Activated naive CD4-positive, alpha-beta T cell treated with anti-CD3 and anti-CD28 coated beads, Interleukin-2, amount 50 U/mL, for 24 hours (primary cell): Measurements from ENCODE around the gene GABRG3.

Source experiments
- H3K27ac Mint-ChIP-seq: one replicate; pipeline ENCODE4 v1.8.0; 2021; ENCODE audit warnings: mild to moderate bottlenecking, mixed read lengths
- H3K27me3 Mint-ChIP-seq: one replicate; pipeline ENCODE4 v1.8.0; 2021; ENCODE audit warnings: mixed read lengths
- H3K36me3 Mint-ChIP-seq: one replicate; pipeline ENCODE4 v1.8.0; 2021; ENCODE audit warnings: mixed read lengths
- H3K4me1 Mint-ChIP-seq: one replicate; pipeline ENCODE4 v1.8.0; 2021; ENCODE audit warnings: mixed read lengths
- H3K4me3 Mint-ChIP-seq: one replicate; pipeline ENCODE4 v1.8.0; 2021; ENCODE audit warnings: mild to moderate bottlenecking, mixed read lengths
- H3K9me3 Mint-ChIP-seq: one replicate; pipeline ENCODE4 v1.8.0; 2021; ENCODE audit warnings: mixed read lengths

GABRG3 gene

GRCh38 chr15:27094235-27094634 is 123.3 kb downstream of the GABRG3 start:
- H3K27me3 Mint-ChIP-seq, result peaks cover 2% of the 10 kb centered on the region
- H3K4me3 Mint-ChIP-seq, result no peak overlapping the region
- no peaks in the 10 kb centered on the region for H3K36me3 Mint-ChIP-seq
- no peaks in the 10 kb centered on the region for H3K4me1 Mint-ChIP-seq
- peaks cover 6% of the 10 kb centered on the region for H3K9me3 Mint-ChIP-seq
- no peak overlapping the region for H3K27ac Mint-ChIP-seq

GRCh38 chr15:27095886-27096624 is 125.1 kb downstream of the GABRG3 start:
- Mint-ChIP-seq H3K27ac (no peak overlapping the region), H3K36me3 (no peaks in the 10 kb centered on the region), H3K4me1 (no peaks in the 10 kb centered on the region), H3K9me3 (peaks cover 6% of the 10 kb centered on the region), H3K4me3 (no peak overlapping the region), H3K27me3 (peaks cover 2% of the 10 kb centered on the region)

GRCh38 chr15:27097506-27097905 is 126.5 kb downstream of the GABRG3 start:
- H3K9me3 Mint-ChIP-seq, result peaks cover 6% of the 10 kb centered on the region

GRCh38 chr15:27101982-27102381 is 131.0 kb downstream of the GABRG3 start:
- no peaks in the 10 kb centered on the region for H3K9me3 Mint-ChIP-seq
- H3K27ac Mint-ChIP-seq, result no peak overlapping the region
- H3K4me3 Mint-ChIP-seq, result no peak overlapping the region
- no peaks in the 10 kb centered on the region for H3K36me3 Mint-ChIP-seq
- H3K4me1 Mint-ChIP-seq, result no peaks in the 10 kb centered on the region
- no peaks in the 10 kb centered on the region for H3K27me3 Mint-ChIP-seq

More at GRCh38 chr15:27097506-27097905, 126.5 kb downstream of the GABRG3 start:
- peaks cover 2% of the 10 kb centered on the region for H3K27me3 Mint-ChIP-seq
- H3K27ac Mint-ChIP-seq, result no peak overlapping the region
- H3K36me3 Mint-ChIP-seq, result no peaks in the 10 kb centered on the region
- no peak overlapping the region for H3K4me3 Mint-ChIP-seq
- no peaks in the 10 kb centered on the region for H3K4me1 Mint-ChIP-seq

- no peaks in the 10 kb centered on the region for H3K27me3 Mint-ChIP-seq
- H3K36me3 Mint-ChIP-seq, result no peaks in the 10 kb centered on the region
- no peak overlapping the region for H3K27ac Mint-ChIP-seq
- peaks cover 6% of the 10 kb centered on the region for H3K9me3 Mint-ChIP-seq
- no peaks in the 10 kb centered on the region for H3K4me1 Mint-ChIP-seq
- H3K4me3 Mint-ChIP-seq, result no peak overlapping the region
Observed at GRCh38 chr15:27111323-27111722, 140.3 kb downstream of the GABRG3 start.

- no peak overlapping the region for H3K4me3 Mint-ChIP-seq
Observed at GRCh38 chr15:27114473-27114872, 143.5 kb downstream of the GABRG3 start.

GRCh38 chr15:27119695-27120266 is 148.8 kb downstream of the GABRG3 start:
- peaks cover 6% of the 10 kb centered on the region for H3K9me3 Mint-ChIP-seq
- H3K27me3 Mint-ChIP-seq, result no peaks in the 10 kb centered on the region
- no peaks in the 10 kb centered on the region for H3K36me3 Mint-ChIP-seq
- no peaks in the 10 kb centered on the region for H3K4me1 Mint-ChIP-seq
- no peak overlapping the region for H3K27ac Mint-ChIP-seq
- H3K4me3 Mint-ChIP-seq, result no peak overlapping the region

More at GRCh38 chr15:27114473-27114872, 143.5 kb downstream of the GABRG3 start:
- no peaks in the 10 kb centered on the region for H3K36me3 Mint-ChIP-seq
- no peaks in the 10 kb centered on the region for H3K27me3 Mint-ChIP-seq
- peaks cover 12% of the 10 kb centered on the region for H3K9me3 Mint-ChIP-seq
- no peak overlapping the region for H3K27ac Mint-ChIP-seq
- H3K4me1 Mint-ChIP-seq, result no peaks in the 10 kb centered on the region

GRCh38 chr15:27121672-27122071 is 150.7 kb downstream of the GABRG3 start:
- H3K27ac Mint-ChIP-seq, result no peak overlapping the region
- H3K9me3 Mint-ChIP-seq, result peaks cover 6% of the 10 kb centered on the region
- H3K4me3 Mint-ChIP-seq, result no peak overlapping the region
- H3K27me3 Mint-ChIP-seq, result no peaks in the 10 kb centered on the region
- no peaks in the 10 kb centered on the region for H3K4me1 Mint-ChIP-seq
- H3K36me3 Mint-ChIP-seq, result no peaks in the 10 kb centered on the region

GRCh38 chr15:27123291-27123690 is 152.3 kb downstream of the GABRG3 start:
- H3K4me3 Mint-ChIP-seq, result no peak overlapping the region

GRCh38 chr15:27123808-27124207 is 152.8 kb downstream of the GABRG3 start:
- Mint-ChIP-seq H3K9me3 (no peaks in the 10 kb centered on the region), H3K27ac (no peak overlapping the region), H3K27me3 (no peaks in the 10 kb centered on the region), H3K4me1 (no peaks in the 10 kb centered on the region), H3K4me3 (no peak overlapping the region), H3K36me3 (no peaks in the 10 kb centered on the region)

More at GRCh38 chr15:27123291-27123690, 152.3 kb downstream of the GABRG3 start:
- Mint-ChIP-seq H3K27me3 (no peaks in the 10 kb centered on the region), H3K4me1 (no peaks in the 10 kb centered on the region), H3K27ac (no peak overlapping the region), H3K9me3 (no peaks in the 10 kb centered on the region), H3K36me3 (no peaks in the 10 kb centered on the region)

- H3K4me3 Mint-ChIP-seq, result no peak overlapping the region
- no peak overlapping the region for H3K27ac Mint-ChIP-seq
- H3K36me3 Mint-ChIP-seq, result no peaks in the 10 kb centered on the region
- no peaks in the 10 kb centered on the region for H3K27me3 Mint-ChIP-seq
- H3K4me1 Mint-ChIP-seq, result no peaks in the 10 kb centered on the region
- no peaks in the 10 kb centered on the region for H3K9me3 Mint-ChIP-seq
Observed at GRCh38 chr15:27124287-27124871, 153.4 kb downstream of the GABRG3 start.

- Mint-ChIP-seq H3K27ac (no peak overlapping the region), H3K4me1 (no peaks in the 10 kb centered on the region), H3K9me3 (no peaks in the 10 kb centered on the region), H3K36me3 (no peaks in the 10 kb centered on the region), H3K27me3 (no peaks in the 10 kb centered on the region), H3K4me3 (no peak overlapping the region)
Observed at GRCh38 chr15:27125185-27125584, 154.2 kb downstream of the GABRG3 start.

- no peaks in the 10 kb centered on the region for H3K4me1 Mint-ChIP-seq
- no peaks in the 10 kb centered on the region for H3K36me3 Mint-ChIP-seq
- no peak overlapping the region for H3K4me3 Mint-ChIP-seq
- H3K27me3 Mint-ChIP-seq, result no peaks in the 10 kb centered on the region
- no peak overlapping the region for H3K27ac Mint-ChIP-seq
- peaks cover 7% of the 10 kb centered on the region for H3K9me3 Mint-ChIP-seq
Observed at GRCh38 chr15:27126449-27126848, 155.5 kb downstream of the GABRG3 start.

- H3K4me3 Mint-ChIP-seq, result no peak overlapping the region
- no peaks in the 10 kb centered on the region for H3K4me1 Mint-ChIP-seq
- no peaks in the 10 kb centered on the region for H3K36me3 Mint-ChIP-seq
- H3K27ac Mint-ChIP-seq, result no peak overlapping the region
- H3K27me3 Mint-ChIP-seq, result no peaks in the 10 kb centered on the region
- H3K9me3 Mint-ChIP-seq, result peaks cover 7% of the 10 kb centered on the region
Observed at GRCh38 chr15:27127815-27128570, 157.0 kb downstream of the GABRG3 start.

GRCh38 chr15:27133249-27133648 is 162.3 kb downstream of the GABRG3 start:
- Mint-ChIP-seq H3K9me3 (peaks cover 18% of the 10 kb centered on the region), H3K36me3 (no peaks in the 10 kb centered on the region), H3K27ac (no peak overlapping the region), H3K27me3 (no peaks in the 10 kb centered on the region), H3K4me1 (no peaks in the 10 kb centered on the region), H3K4me3 (no peak overlapping the region)

- Mint-ChIP-seq H3K4me3 (no peak overlapping the region), H3K27me3 (peaks cover 3% of the 10 kb centered on the region), H3K27ac (peak overlapping the region; percentile 52), H3K36me3 (no peaks in the 10 kb centered on the region), H3K9me3 (peaks cover 26% of the 10 kb centered on the region), H3K4me1 (no peaks in the 10 kb centered on the region)
Observed at GRCh38 chr15:27134481-27134880, 163.5 kb downstream of the GABRG3 start.
